Hematopoietic multipotent progenitor cell (in vitro differentiated cells): ENCODE measurements around the gene RAB3IL1. TPM values are rescaled to one million over a fixed set of nuclear protein-coding genes. Genes with fewer than 3 reads are reported as not detected.
"Not testable (repeated sequence)": the region's sequence is repeated elsewhere in the genome, so short reads cannot be mapped to it uniquely, and the experiment has no call there.

Experiments used
- DNase-seq, 3 donors: peaks; one replicate each; pipeline ENCODE4 v3.0.0-alpha.2; 2011 to 2015; ENCODE audit warnings: low read depth in 2 of 3, low spot score in 2 of 3
- total RNA-seq: library from RNA; depleted of rRNA; stranded (reverse); fragments of >200 nt; gene quantifications from one replicate; pipeline ENCODE4 v1.2.3, GENCODE V29; 2012

Gene RAB3IL1
- total RNA-seq, 1 donor, result 0.54 TPM

- DNase-seq, result not testable (repeated sequence)
These were observed 36.3 kb upstream of the RAB3IL1 start for GRCh38 chr11:61953632-61954031.

- DNase-seq, result no peak
These were observed 35.5 kb upstream of the RAB3IL1 start for GRCh38 chr11:61952882-61953281.

GRCh38 chr11:61951484-61952135, 34.2 kb upstream of the RAB3IL1 start:
- DNase-seq, result no peak

GRCh38 chr11:61950035-61950547, 32.7 kb upstream of the RAB3IL1 start, which contains the start of gene BEST1:
Gene BEST1, plus strand, starts transcription at chr11:61950351. Its CDS starts 1,456 bp downstream, at chr11:61951807.
- DNase-seq, result no peak

- peak in 1 of 3 donors; percentile 46 for DNase-seq
These were observed 32.0 kb upstream of the RAB3IL1 start for GRCh38 chr11:61949169-61950034.

- no peak for DNase-seq
These were observed 31.1 kb upstream of the RAB3IL1 start for GRCh38 chr11:61948505-61948904.

- DNase-seq, result peak in 2 of 3 donors; percentile 71 to 85
These were observed 30.3 kb upstream of the RAB3IL1 start for GRCh38 chr11:61947486-61948210.

GRCh38 chr11:61946894-61947293, 29.5 kb upstream of the RAB3IL1 start:
- no peak for DNase-seq

- no peak for DNase-seq
These were observed 27.8 kb upstream of the RAB3IL1 start for GRCh38 chr11:61945191-61945590.

- no peak for DNase-seq
These were observed 23.1 kb upstream of the RAB3IL1 start for GRCh38 chr11:61940466-61940865.

GRCh38 chr11:61935861-61936260, 18.5 kb upstream of the RAB3IL1 start:
- no peak for DNase-seq

GRCh38 chr11:61930933-61931332, 13.6 kb upstream of the RAB3IL1 start:
- DNase-seq, result no peak

- DNase-seq, result no peak
These were observed 11.2 kb upstream of the RAB3IL1 start for GRCh38 chr11:61928606-61929005.

GRCh38 chr11:61927501-61927900, 10.1 kb upstream of the RAB3IL1 start:
- DNase-seq, result no peak

GRCh38 chr11:61926235-61926634, 8.9 kb upstream of the RAB3IL1 start:
- no peak for DNase-seq

GRCh38 chr11:61925736-61926135, 8.4 kb upstream of the RAB3IL1 start:
- no peak for DNase-seq

GRCh38 chr11:61924064-61924455, 6.7 kb upstream of the RAB3IL1 start:
- DNase-seq, result no peak

- peak in 1 of 3 donors; percentile 47 for DNase-seq
These were observed 6.0 kb upstream of the RAB3IL1 start for GRCh38 chr11:61923166-61924063.

GRCh38 chr11:61922539-61922938, 5.2 kb upstream of the RAB3IL1 start:
- DNase-seq, result peak in 1 of 3 donors; percentile 68

GRCh38 chr11:61921446-61921845, 4.1 kb upstream of the RAB3IL1 start:
- DNase-seq, result no peak
